ENCODE data around the gene RUNX1. TPM values are rescaled to one million over a fixed set of nuclear protein-coding genes. Genes with fewer than 3 reads are reported as not detected.

The RUNX1 gene
- polyA plus RNA-seq, 1 of the 3 experiments (the other 2 are of a cell fraction) = 17.1 TPM

- 0 out of 2 replicates have a peak, but pooled peaks have one; percentile 46 for TF ChIP-seq POLR2AphosphoS5 (IDR thresholded peaks at IDR 0.05; ENCODE audit: low read depth, low read length)
- no peak for TF ChIP-seq USF2 (IDR thresholded peaks at IDR 0.05; ENCODE audit: borderline replicate concordance, low read depth, low read length)
- TF ChIP-seq EP300 (IDR thresholded peaks at IDR 0.05; ENCODE audit: borderline replicate concordance in 1 of 2, low read depth in 1 of 2, low read length in 1 of 2) = peak in 1 of 2 experiments; percentile 85; a peak in 1 of 4 replicates
- peak; percentile 31; the same call in 1 of the 2 replicates for TF ChIP-seq TAF1 (IDR thresholded peaks at IDR 0.05; ENCODE audit: borderline replicate concordance, low read depth, low read length)
- TF ChIP-seq SMC3 (IDR thresholded peaks at IDR 0.05; ENCODE audit: low read depth, low read length) = no peak
- TF ChIP-seq ELF1 (IDR thresholded peaks at IDR 0.05) = peak; percentile 69
- TF ChIP-seq CTCF (IDR thresholded peaks at IDR 0.05) = no peak
- peak; percentile 71 for TF ChIP-seq MAX (IDR thresholded peaks at IDR 0.05; ENCODE audit: low read depth)
Observed at GRCh38 chr21:34807881-34808568, 241.1 kb downstream of the RUNX1 start (continued).

- peak overlapping the region; percentile 74 for H3K9ac ChIP-seq
- peaks cover 73% of the 10 kb centered on the region for H3K79me2 ChIP-seq (ENCODE audit: insufficient read depth)
- no peaks in the 10 kb centered on the region for H3K27me3 ChIP-seq (ENCODE audit: insufficient read depth)
- WGBS (ENCODE audit: low lambda C conversion rate) = 62% methylated on average over 7 of the region's 7 CpGs
- no peak overlapping the region for H3K4me3 ChIP-seq (ENCODE audit: low read depth in 2 of 2, low read length in 1 of 2)
- H3K9me2 ChIP-seq = no peaks in the 10 kb centered on the region
- ChIA-PET POLR2A (no interaction called here), CTCF (no interaction called here)
- no peak overlapping the region for H2AFZ ChIP-seq (ENCODE audit: low read depth)
- H3K36me3 ChIP-seq (replicated peaks in 1 of 2; ENCODE audit: control insufficient read depth in 1 of 2, insufficient read depth in 2 of 2, low read length in 1 of 2) = peaks cover 5 to 42% of the 10 kb centered on the region in 2 experiments
- H3K27ac ChIP-seq (ENCODE audit: low read depth in 2 of 2, low read length in 1 of 2) = peak overlapping the region; percentile 62 to 99
- H3K4me2 ChIP-seq = peak overlapping the region; percentile 63
- DNase-seq = no peak
- peaks cover 18% of the 10 kb centered on the region; the same call in 1 of the 2 replicates for H3K9me3 ChIP-seq
- peaks cover 51% of the 10 kb centered on the region for H3F3A ChIP-seq (replicated peaks; ENCODE audit: insufficient read depth)
- peaks cover 29 to 35% of the 10 kb centered on the region in 2 experiments for H3K4me1 ChIP-seq (ENCODE audit: control insufficient read depth in 1 of 2, insufficient read depth in 2 of 2, low read depth in 1 of 2, low read length in 1 of 2)
- no peaks in the 10 kb centered on the region for H4K20me1 ChIP-seq (ENCODE audit: insufficient read depth)
- TF ChIP-seq JUND (IDR thresholded peaks at IDR 0.05) (peak; percentile 91), POLR2AphosphoS5 (IDR thresholded peaks at IDR 0.05; ENCODE audit: low read depth, low read length) (no peak; the same call in 1 of the 2 replicates), CHD2 (IDR thresholded peaks at IDR 0.05; ENCODE audit: low read length, partially characterized antibody) (no peak), FOXJ3 (CRISPR knock-in tag; IDR thresholded peaks at IDR 0.05) (no peak), ZBTB33 (IDR thresholded peaks at IDR 0.05; ENCODE audit: borderline replicate concordance, low read depth) (0 out of 2 replicates have a peak, but pooled peaks have one; percentile 20), SIN3A (IDR thresholded peaks at IDR 0.05; ENCODE audit: borderline replicate concordance, low read depth, low read length) (no peak), USF1 (IDR thresholded peaks at IDR 0.05; ENCODE audit: borderline replicate concordance, low read depth) (no peak), GATA2 (CRISPR knock-in tag; IDR thresholded peaks at IDR 0.05) (no peak), ELF1 (IDR thresholded peaks at IDR 0.05) (no peak), IRF3 (IDR thresholded peaks at IDR 0.05; ENCODE audit: low read depth, low read length) (no peak), SMC3 (IDR thresholded peaks at IDR 0.05; ENCODE audit: low read depth, low read length) (no peak), MXI1 (IDR thresholded peaks at IDR 0.05; ENCODE audit: low read depth, low read length) (no peak), FOXM1 (IDR thresholded peaks at IDR 0.05; ENCODE audit: low read depth) (0 out of 2 replicates have a peak, but pooled peaks have one; percentile 45), MAX (IDR thresholded peaks at IDR 0.05; ENCODE audit: low read depth) (no peak; the same call in 1 of the 2 replicates)
Observed at GRCh38 chr21:34807146-34807880, 241.8 kb downstream of the RUNX1 start.
